Esophagus squamous epithelium (tissue), 4 donors: ENCODE measurements around the gene UBE4A.

ENCODE experiments used
- POLR2A ChIP-seq, 4 donors: fragments of 450-650 bp; IDR thresholded peaks; one replicate each; pipeline ENCODE4 v1.6.1; 2017; ENCODE audit warnings: antibody characterized with exemption in 4 of 4, mild to moderate bottlenecking in 4 of 4, moderate library complexity in 3 of 4
- TF ChIP-seq, protein P1 (sequence below), 6 experiments: fragments of 450-650 bp in 4 of 6; fragments of 200-600 bp in 2 of 6; sonication (generic) in 2 of 6; IDR thresholded peaks; one replicate each; pipeline ENCODE4 v1.5.1; 2016 to 2019; ENCODE audit warnings: antibody characterized with exemption in 6 of 6, mild to moderate bottlenecking in 4 of 6, moderate library complexity in 4 of 6

DNA sequence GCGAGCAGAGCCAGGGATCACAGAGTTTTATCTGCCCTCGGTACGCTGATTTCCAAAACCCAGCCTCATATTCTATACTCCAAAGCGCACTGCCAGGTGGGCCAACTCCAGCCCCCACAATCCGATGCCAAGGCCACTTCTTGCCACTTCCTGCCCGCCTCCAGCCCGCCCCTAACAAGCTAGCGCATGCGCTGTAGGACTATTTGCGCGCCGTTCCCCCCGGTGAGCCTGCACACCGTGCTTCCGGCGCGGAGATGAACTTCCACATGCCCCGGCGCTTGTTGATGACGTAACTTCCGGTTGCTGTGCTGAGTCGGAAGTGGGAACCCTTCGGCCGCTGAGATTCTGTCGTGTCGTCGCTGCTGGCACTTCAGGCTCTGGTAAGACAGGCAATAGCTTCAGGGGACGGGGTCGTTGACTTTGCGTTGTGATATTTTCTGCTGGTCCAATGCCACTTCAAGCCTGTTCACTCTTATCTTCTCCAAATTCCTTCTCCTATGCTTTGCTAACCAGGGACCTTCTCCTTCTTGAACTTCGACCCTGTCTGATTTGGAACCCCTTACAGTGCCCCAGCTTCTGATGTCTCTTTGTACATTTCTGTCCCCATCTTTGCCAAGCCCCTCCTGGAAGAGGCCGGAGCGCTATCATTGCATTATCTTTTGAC lies at the start of gene UBE4A:
- TF ChIP-seq, protein P1, sequence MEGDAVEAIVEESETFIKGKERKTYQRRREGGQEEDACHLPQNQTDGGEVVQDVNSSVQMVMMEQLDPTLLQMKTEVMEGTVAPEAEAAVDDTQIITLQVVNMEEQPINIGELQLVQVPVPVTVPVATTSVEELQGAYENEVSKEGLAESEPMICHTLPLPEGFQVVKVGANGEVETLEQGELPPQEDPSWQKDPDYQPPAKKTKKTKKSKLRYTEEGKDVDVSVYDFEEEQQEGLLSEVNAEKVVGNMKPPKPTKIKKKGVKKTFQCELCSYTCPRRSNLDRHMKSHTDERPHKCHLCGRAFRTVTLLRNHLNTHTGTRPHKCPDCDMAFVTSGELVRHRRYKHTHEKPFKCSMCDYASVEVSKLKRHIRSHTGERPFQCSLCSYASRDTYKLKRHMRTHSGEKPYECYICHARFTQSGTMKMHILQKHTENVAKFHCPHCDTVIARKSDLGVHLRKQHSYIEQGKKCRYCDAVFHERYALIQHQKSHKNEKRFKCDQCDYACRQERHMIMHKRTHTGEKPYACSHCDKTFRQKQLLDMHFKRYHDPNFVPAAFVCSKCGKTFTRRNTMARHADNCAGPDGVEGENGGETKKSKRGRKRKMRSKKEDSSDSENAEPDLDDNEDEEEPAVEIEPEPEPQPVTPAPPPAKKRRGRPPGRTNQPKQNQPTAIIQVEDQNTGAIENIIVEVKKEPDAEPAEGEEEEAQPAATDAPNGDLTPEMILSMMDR (IDR thresholded peaks at IDR 0.05): peak in 1 of 6 experiments; percentile 48
- peak in 2 of 4 donors; percentile 46 to 67 for TF ChIP-seq POLR2A (IDR thresholded peaks at IDR 0.05)
